ENCODE data around the gene CRMP1. TPM values are rescaled to one million over a fixed set of nuclear protein-coding genes. Genes with fewer than 3 reads are reported as not detected.

CRMP1 gene
- total and polyA plus RNA-seq, 12 donors, result 0.18 to 17.7 (median 4.8) TPM

- no peak for DNase-seq
- 91 to 94% (median 93%) methylated on average over 8 to 10 of the region's 10 CpGs for WGBS, 4 donors
- Histone ChIP-seq H3K36me3 (replicated peaks in 1 of 2) (peaks cover 0 to 4% of the 10 kb centered on the region in 2 donors), H3K27ac (no peak overlapping the region), H3K4me1 (replicated peaks in 1 of 2) (no peaks in the 10 kb centered on the region), H3K27me3 (no peaks in the 10 kb centered on the region), H3K4me3 (no peak overlapping the region), H3K9me3 (replicated peaks in 1 of 3) (no peaks in the 10 kb centered on the region)
- intact Hi-C loops (cut with DNase I), result no loop called here
- TF ChIP-seq POLR2A (IDR thresholded peaks at IDR 0.05) (no peak), CTCF (IDR thresholded peaks at IDR 0.05) (no peak)
Measured at GRCh38 chr4:5800496-5800895, 92.4 kb downstream of the CRMP1 start.

- Histone ChIP-seq H3K27ac (no peak overlapping the region), H3K4me3 (no peak overlapping the region), H3K27me3 (no peaks in the 10 kb centered on the region), H3K4me1 (replicated peaks in 1 of 2) (no peaks in the 10 kb centered on the region), H3K36me3 (replicated peaks in 1 of 2) (peaks cover 0 to 4% of the 10 kb centered on the region in 2 donors), H3K9me3 (replicated peaks in 1 of 3) (no peaks in the 10 kb centered on the region)
- 87 to 92% (median 88%) methylated on average over 6 to 11 of the region's 11 CpGs for WGBS, 4 donors
- no peak for TF ChIP-seq POLR2A (IDR thresholded peaks at IDR 0.05)
- no peak for TF ChIP-seq CTCF (IDR thresholded peaks at IDR 0.05)
- intact Hi-C loops (cut with DNase I), result no loop called here
- DNase-seq, result no peak
Measured at GRCh38 chr4:5799406-5799805, 93.5 kb downstream of the CRMP1 start.

GRCh38 chr4:5798946-5799345, 93.9 kb downstream of the CRMP1 start:
- peak in 1 of 7 donors; percentile 23 for DNase-seq
- Histone ChIP-seq H3K27me3 (no peaks in the 10 kb centered on the region), H3K4me3 (no peak overlapping the region), H3K27ac (no peak overlapping the region), H3K36me3 (replicated peaks in 1 of 2) (peaks cover 0 to 4% of the 10 kb centered on the region in 2 donors), H3K9me3 (replicated peaks in 1 of 3) (no peaks in the 10 kb centered on the region), H3K4me1 (replicated peaks in 1 of 2) (no peaks in the 10 kb centered on the region)
- TF ChIP-seq POLR2A (IDR thresholded peaks at IDR 0.05) (no peak), CTCF (IDR thresholded peaks at IDR 0.05) (no peak)
- WGBS, 4 donors, result 86 to 93% (median 92%) methylated on average over 10 to 11 of the region's 11 CpGs
- intact Hi-C loops (cut with DNase I), result no loop called here

- H3K4me1 ChIP-seq (replicated peaks in 1 of 2), result no peaks in the 10 kb centered on the region
- peak in 1 of 7 donors; percentile 43 for DNase-seq
- peaks cover 0 to 4% of the 10 kb centered on the region in 2 donors for H3K36me3 ChIP-seq (replicated peaks in 1 of 2)
- H3K27ac ChIP-seq, result no peak overlapping the region
- 85 to 87% (median 86%) methylated on average over 3 to 11 of the region's 11 CpGs for WGBS, 4 donors
- no peak for TF ChIP-seq CTCF (IDR thresholded peaks at IDR 0.05)
- TF ChIP-seq POLR2A (IDR thresholded peaks at IDR 0.05), result no peak
- intact Hi-C loops (cut with DNase I), result no loop called here
- H3K9me3 ChIP-seq (replicated peaks in 1 of 3), result no peaks in the 10 kb centered on the region
- no peaks in the 10 kb centered on the region for H3K27me3 ChIP-seq
- no peak overlapping the region for H3K4me3 ChIP-seq
Measured at GRCh38 chr4:5798462-5798861, 94.4 kb downstream of the CRMP1 start.

All from adrenal gland (tissue), 12 donors.